SU-DHL-6 (cell line): ENCODE results near the gene TBC1D4.

ENCODE experiments used
- H2AFZ ChIP-seq: fragments of 200-600 bp; sonication (generic); 2 replicates; pipeline ENCODE4 v1.6.1; 2014; ENCODE audit warnings: low read depth, mild to moderate bottlenecking, moderate library complexity, mixed read lengths, antibody characterized with exemption, low read length; ENCODE audit not compliant: severe bottlenecking
- H3F3A ChIP-seq: fragments of 200-600 bp; shearing (Covaris generic); 2 replicates; pipeline ENCODE4 v1.6.0; 2016; ENCODE audit warnings: antibody characterized with exemption, mild to moderate bottlenecking; ENCODE audit not compliant: insufficient read depth
- H3K27ac ChIP-seq: fragments of 200-600 bp; sonication (generic); 2 replicates; pipeline ENCODE4 v1.5.1; 2016; ENCODE audit warnings: low read depth, mild to moderate bottlenecking, low read length, moderate library complexity, mixed read lengths
- H3K27me3 ChIP-seq: fragments of 200-600 bp; sonication (generic), shearing (Covaris generic); 2 replicates; pipeline ENCODE4 v1.6.0; 2014; ENCODE audit warnings: mild to moderate bottlenecking, low read length
- H3K36me3 ChIP-seq: fragments of 200-600 bp; sonication (generic); 2 replicates; pipeline ENCODE4 v1.6.1; 2014; ENCODE audit warnings: mild to moderate bottlenecking, low read length, mixed read lengths
- H3K4me2 ChIP-seq: fragments of 300-600, 200-600 bp; shearing (Covaris generic), sonication (generic); 2 replicates; pipeline ENCODE4 v1.6.0; 2014; ENCODE audit warnings: low read length, low read depth, mild to moderate bottlenecking; ENCODE audit not compliant: poor library complexity, severe bottlenecking
- H3K4me3 ChIP-seq: fragments of 200-600 bp; sonication (generic); 2 replicates; pipeline ENCODE4 v1.5.1; 2014; ENCODE audit warnings: antibody characterized with exemption, low read length, mild to moderate bottlenecking, mixed read lengths; ENCODE audit not compliant: insufficient read depth, poor library complexity, severe bottlenecking
- H3K79me2 ChIP-seq: fragments of 200-600 bp; sonication (generic); 2 replicates; pipeline ENCODE4 v1.6.1; 2014; ENCODE audit warnings: mild to moderate bottlenecking, low read length, moderate library complexity; ENCODE audit not compliant: insufficient read depth
- H3K9ac ChIP-seq: fragments of 200-600 bp; sonication (generic); 2 replicates; pipeline ENCODE4 v1.7.0; 2014; ENCODE audit warnings: mild to moderate bottlenecking, low read length
- H3K9me2 ChIP-seq: fragments of 200-600 bp; sonication (generic); replicated peaks from 2 replicates; pipeline ENCODE4 v1.6.1; 2014; ENCODE audit warnings: low read length; ENCODE audit not compliant: insufficient read depth
- H3K9me3 ChIP-seq: fragments of 200-600 bp; sonication (generic); 2 replicates; pipeline ENCODE4 v1.6.1; 2014; ENCODE audit warnings: low read length, mixed read lengths; ENCODE audit not compliant: insufficient read depth
- H4K20me1 ChIP-seq: fragments of 200-600 bp; sonication (generic); 2 replicates; pipeline ENCODE4 v1.6.1; 2014; ENCODE audit warnings: low read depth, mild to moderate bottlenecking, antibody characterized with exemption, low read length, moderate library complexity, mixed read lengths
- EZH2phosphoT487 ChIP-seq: fragments of 200-600 bp; sonication (generic), shearing (Covaris generic); conservative IDR thresholded peaks from 2 replicates; pipeline ENCODE4 v1.6.1; 2018; ENCODE audit warnings: mild to moderate bottlenecking, antibody characterized with exemption, low read length, moderate library complexity, mixed read lengths
- TF ChIP-seq, protein P1 (sequence below): fragments of 200-600 bp; sonication (generic); IDR thresholded peaks from one replicate; pipeline ENCODE4 v1.5.1; 2017; ENCODE audit warnings: antibody characterized with exemption, mild to moderate bottlenecking, low read length, moderate library complexity; ENCODE audit not compliant: insufficient read depth, poor library complexity, severe bottlenecking

TBC1D4 gene

DNA sequence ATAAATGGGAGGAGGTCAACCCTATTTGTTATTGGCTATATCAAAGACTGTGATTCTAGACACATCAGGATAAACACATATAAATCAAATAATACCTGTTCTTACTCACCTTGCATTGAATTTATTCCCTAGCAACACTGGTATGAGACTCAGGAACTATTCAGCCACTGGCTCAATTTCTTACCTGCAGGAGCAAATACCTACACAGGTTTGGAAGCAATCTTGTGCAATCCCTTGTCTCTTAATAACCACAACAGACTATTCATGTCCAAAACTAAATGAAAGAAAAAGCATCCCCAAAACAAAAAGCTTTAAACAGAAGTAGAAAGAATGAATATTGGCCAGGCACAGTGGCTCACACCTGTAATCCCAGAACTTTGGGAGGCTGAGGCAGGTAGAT lies 55.5 kb downstream of the TBC1D4 start:
- Histone ChIP-seq H3F3A (no peaks in the 10 kb centered on the region), H3K9me3 (no peaks in the 10 kb centered on the region), H3K9me2 (no peaks in the 10 kb centered on the region), H3K4me2 (no peak overlapping the region), H3K36me3 (no peaks in the 10 kb centered on the region), H3K4me3 (no peak overlapping the region), H4K20me1 (no peaks in the 10 kb centered on the region), H2AFZ (no peak overlapping the region), H3K27me3 (no peaks in the 10 kb centered on the region), H3K9ac (no peak overlapping the region), H3K27ac (no peak overlapping the region), H3K79me2 (no peaks in the 10 kb centered on the region)
- TF ChIP-seq EZH2phosphoT487: no peak
- TF ChIP-seq, protein P1, sequence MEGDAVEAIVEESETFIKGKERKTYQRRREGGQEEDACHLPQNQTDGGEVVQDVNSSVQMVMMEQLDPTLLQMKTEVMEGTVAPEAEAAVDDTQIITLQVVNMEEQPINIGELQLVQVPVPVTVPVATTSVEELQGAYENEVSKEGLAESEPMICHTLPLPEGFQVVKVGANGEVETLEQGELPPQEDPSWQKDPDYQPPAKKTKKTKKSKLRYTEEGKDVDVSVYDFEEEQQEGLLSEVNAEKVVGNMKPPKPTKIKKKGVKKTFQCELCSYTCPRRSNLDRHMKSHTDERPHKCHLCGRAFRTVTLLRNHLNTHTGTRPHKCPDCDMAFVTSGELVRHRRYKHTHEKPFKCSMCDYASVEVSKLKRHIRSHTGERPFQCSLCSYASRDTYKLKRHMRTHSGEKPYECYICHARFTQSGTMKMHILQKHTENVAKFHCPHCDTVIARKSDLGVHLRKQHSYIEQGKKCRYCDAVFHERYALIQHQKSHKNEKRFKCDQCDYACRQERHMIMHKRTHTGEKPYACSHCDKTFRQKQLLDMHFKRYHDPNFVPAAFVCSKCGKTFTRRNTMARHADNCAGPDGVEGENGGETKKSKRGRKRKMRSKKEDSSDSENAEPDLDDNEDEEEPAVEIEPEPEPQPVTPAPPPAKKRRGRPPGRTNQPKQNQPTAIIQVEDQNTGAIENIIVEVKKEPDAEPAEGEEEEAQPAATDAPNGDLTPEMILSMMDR: no peak

- TF ChIP-seq EZH2phosphoT487: no peak
- H3K9ac ChIP-seq: no peak overlapping the region
Measured at GRCh38 chr13:75425216-75426009, 56.6 kb downstream of the TBC1D4 start.

GRCh38 chr13:75423946-75424345 lies 58.0 kb downstream of the TBC1D4 start:
- no peak overlapping the region for H3K9ac ChIP-seq
- no peaks in the 10 kb centered on the region for H3K27me3 ChIP-seq
- H4K20me1 ChIP-seq: no peaks in the 10 kb centered on the region
- H3K27ac ChIP-seq: no peak overlapping the region
- no peak overlapping the region for H3K4me3 ChIP-seq
- no peak overlapping the region for H2AFZ ChIP-seq
- no peaks in the 10 kb centered on the region for H3K79me2 ChIP-seq
- H3K36me3 ChIP-seq: no peaks in the 10 kb centered on the region
- H3K4me2 ChIP-seq: no peak overlapping the region
- TF ChIP-seq, protein P1: no peak
- no peak for TF ChIP-seq EZH2phosphoT487
- H3F3A ChIP-seq: no peaks in the 10 kb centered on the region
- no peaks in the 10 kb centered on the region for H3K9me3 ChIP-seq
- no peaks in the 10 kb centered on the region for H3K9me2 ChIP-seq

More at GRCh38 chr13:75425216-75426009, 56.6 kb downstream of the TBC1D4 start:
- Histone ChIP-seq H3K36me3 (no peaks in the 10 kb centered on the region), H3K4me2 (no peak overlapping the region), H3K27ac (no peak overlapping the region), H3K9me3 (no peaks in the 10 kb centered on the region), H4K20me1 (no peaks in the 10 kb centered on the region), H3K27me3 (no peaks in the 10 kb centered on the region), H3F3A (no peaks in the 10 kb centered on the region), H3K9me2 (no peaks in the 10 kb centered on the region), H3K4me3 (no peak overlapping the region), H2AFZ (no peak overlapping the region), H3K79me2 (no peaks in the 10 kb centered on the region)

DNA sequence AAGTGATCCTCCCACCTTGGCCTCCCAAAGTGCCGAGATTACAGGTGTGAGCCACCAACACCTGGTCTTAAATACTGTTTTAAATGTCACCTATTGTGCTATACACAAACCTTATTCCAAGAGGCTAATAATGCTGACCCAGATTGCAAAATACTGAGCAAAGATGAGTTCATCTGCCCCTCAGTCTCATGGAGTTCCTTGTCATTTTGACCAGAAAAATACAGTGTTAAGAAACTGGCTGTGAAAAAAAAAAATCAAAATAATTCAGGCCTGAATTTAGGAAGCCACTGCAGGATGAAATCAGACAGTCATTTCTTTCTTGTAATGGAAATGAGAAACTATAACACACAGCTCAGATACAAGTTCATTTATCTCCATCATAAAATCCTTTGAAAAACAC lies 59.9 kb downstream of the TBC1D4 start:
- Histone ChIP-seq H3K9me2 (no peaks in the 10 kb centered on the region), H4K20me1 (no peaks in the 10 kb centered on the region), H3K4me2 (no peak overlapping the region), H3K9ac (no peak overlapping the region), H2AFZ (no peak overlapping the region), H3K79me2 (no peaks in the 10 kb centered on the region), H3K36me3 (no peaks in the 10 kb centered on the region), H3K9me3 (no peaks in the 10 kb centered on the region), H3F3A (no peaks in the 10 kb centered on the region), H3K27ac (no peak overlapping the region), H3K4me3 (no peak overlapping the region), H3K27me3 (no peaks in the 10 kb centered on the region)
- no peak for TF ChIP-seq EZH2phosphoT487
- TF ChIP-seq, protein P1: no peak
